GM12801 (cell line): ENCODE results near the gene SPTY2D1.

Experiments used
- TF ChIP-seq, protein P1 (sequence below): IDR thresholded peaks from one replicate; pipeline ENCODE4 v1.5.1; 2011; ENCODE audit warnings: control low read depth; ENCODE audit not compliant: insufficient read length; ENCODE audit errors: extremely low read depth

SPTY2D1 gene

DNA sequence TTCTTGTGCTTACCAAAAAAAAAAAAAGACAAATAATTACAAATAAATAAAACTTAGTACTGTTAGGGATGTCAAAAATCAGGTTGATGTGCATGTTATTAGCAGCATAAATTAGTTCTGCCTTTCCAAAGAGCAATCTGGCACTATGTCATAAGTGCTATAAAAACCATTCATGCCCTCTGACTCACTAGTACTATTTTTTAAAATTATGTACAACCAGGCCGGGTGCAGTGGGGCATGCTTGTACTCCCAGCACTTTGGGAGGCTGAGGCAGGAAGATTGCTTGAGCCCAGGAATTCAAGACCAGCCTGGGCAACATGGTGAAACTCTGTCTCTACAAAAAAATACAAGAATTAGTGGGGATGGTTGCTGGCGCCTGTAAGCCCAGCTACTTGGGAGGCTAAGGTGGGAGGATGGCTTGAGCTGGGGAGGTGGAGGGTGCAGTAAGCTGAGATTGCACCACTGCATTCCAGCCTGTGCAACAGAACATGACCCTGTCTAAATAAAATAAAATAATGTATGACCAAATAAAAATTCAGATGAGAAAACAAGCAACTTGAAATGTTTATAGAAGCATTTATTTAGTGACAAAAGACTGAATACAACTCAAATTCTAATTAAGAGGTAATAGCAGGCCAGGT is 70.9 kb downstream of the SPTY2D1 start:
- TF ChIP-seq, protein P1, sequence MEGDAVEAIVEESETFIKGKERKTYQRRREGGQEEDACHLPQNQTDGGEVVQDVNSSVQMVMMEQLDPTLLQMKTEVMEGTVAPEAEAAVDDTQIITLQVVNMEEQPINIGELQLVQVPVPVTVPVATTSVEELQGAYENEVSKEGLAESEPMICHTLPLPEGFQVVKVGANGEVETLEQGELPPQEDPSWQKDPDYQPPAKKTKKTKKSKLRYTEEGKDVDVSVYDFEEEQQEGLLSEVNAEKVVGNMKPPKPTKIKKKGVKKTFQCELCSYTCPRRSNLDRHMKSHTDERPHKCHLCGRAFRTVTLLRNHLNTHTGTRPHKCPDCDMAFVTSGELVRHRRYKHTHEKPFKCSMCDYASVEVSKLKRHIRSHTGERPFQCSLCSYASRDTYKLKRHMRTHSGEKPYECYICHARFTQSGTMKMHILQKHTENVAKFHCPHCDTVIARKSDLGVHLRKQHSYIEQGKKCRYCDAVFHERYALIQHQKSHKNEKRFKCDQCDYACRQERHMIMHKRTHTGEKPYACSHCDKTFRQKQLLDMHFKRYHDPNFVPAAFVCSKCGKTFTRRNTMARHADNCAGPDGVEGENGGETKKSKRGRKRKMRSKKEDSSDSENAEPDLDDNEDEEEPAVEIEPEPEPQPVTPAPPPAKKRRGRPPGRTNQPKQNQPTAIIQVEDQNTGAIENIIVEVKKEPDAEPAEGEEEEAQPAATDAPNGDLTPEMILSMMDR = no peak
